HepG2 (cell line): Measurements from ENCODE around the gene UNC5C. TPM values are rescaled to one million over a fixed set of nuclear protein-coding genes. Genes with fewer than 3 reads are reported as not detected.

Source experiments
- CCAR2 ChIP-seq: fragments of 200-400 bp; formaldehyde crosslinking; optimal IDR thresholded peaks from 2 replicates; pipeline ENCODE3; 2018; ENCODE audit warnings: low read depth, mild to moderate bottlenecking, low read length, moderate library complexity
- DNMT3B ChIP-seq: conservative IDR thresholded peaks from 2 replicates; pipeline ENCODE4 v1.6.1; 2016; ENCODE audit warnings: missing biosample characterization, control low read depth
- KDM5A ChIP-seq: fragments of 200-600 bp; sonication (generic); IDR thresholded peaks from 2 replicates; pipeline ENCODE4 v1.7.0; 2018; ENCODE audit warnings: antibody characterized with exemption, mild to moderate bottlenecking, low read length, borderline replicate concordance
- MEF2D ChIP-seq: sonication (generic); formaldehyde crosslinking; IDR thresholded peaks from 2 replicates; pipeline ENCODE4 v1.5.1; 2020; ENCODE audit warnings: mild to moderate bottlenecking, missing genetic modification reagents
- PAXIP1 ChIP-seq: sonication (generic); formaldehyde crosslinking; conservative IDR thresholded peaks from 2 replicates; pipeline ENCODE4 v1.4.0; 2020; ENCODE audit warnings: mild to moderate bottlenecking, missing genetic modification reagents, moderate library complexity
- PHF20 ChIP-seq: sonication (generic); formaldehyde crosslinking; IDR thresholded peaks from 2 replicates; pipeline ENCODE4 v1.5.0; 2020; ENCODE audit warnings: mild to moderate bottlenecking, missing genetic modification reagents
- REPIN1 ChIP-seq: sonication (generic); formaldehyde crosslinking; IDR thresholded peaks from 2 replicates; pipeline ENCODE4 v1.8.0; 2022; ENCODE audit warnings: missing genetic modification reagents, low read depth, mild to moderate bottlenecking, borderline replicate concordance
- SATB2 ChIP-seq: sonication (generic); formaldehyde crosslinking; IDR thresholded peaks from 2 replicates; pipeline ENCODE4 v1.5.0; 2020; ENCODE audit warnings: missing genetic modification reagents
- USF2 ChIP-seq, 2 experiments: sonication (generic) in 1 of 2; formaldehyde crosslinking in 1 of 2; IDR thresholded peaks; 2 replicates each; pipeline versions ENCODE4 v1.5.1 to v1.6.1; 2011 to 2020; ENCODE audit warnings: borderline replicate concordance in 1 of 2, low read depth in 1 of 2, low read length in 1 of 2, mild to moderate bottlenecking in 1 of 2, missing genetic modification reagents in 1 of 2, moderate library complexity in 1 of 2
- ZNF260 ChIP-seq: sonication (generic); formaldehyde crosslinking; IDR thresholded peaks from 2 replicates; pipeline ENCODE4 v1.4.0; 2020; ENCODE audit warnings: missing genetic modification reagents, low read depth, mild to moderate bottlenecking, borderline replicate concordance
- ZNF383 ChIP-seq: sonication (generic); formaldehyde crosslinking; IDR thresholded peaks from 2 replicates; pipeline ENCODE4 v1.4.0; 2020; ENCODE audit warnings: missing genetic modification reagents, mild to moderate bottlenecking, borderline replicate concordance
- ZNF496 ChIP-seq: sonication (generic); formaldehyde crosslinking; IDR thresholded peaks from 2 replicates; pipeline ENCODE4 v1.8.1; 2023; ENCODE audit warnings: mild to moderate bottlenecking, moderate library complexity, missing genetic modification reagents; ENCODE audit not compliant: insufficient replicate concordance
- ZNF607 ChIP-seq: sonication (generic); formaldehyde crosslinking; IDR thresholded peaks from 2 replicates; pipeline ENCODE4 v1.5.1; 2020; ENCODE audit warnings: missing genetic modification reagents, mild to moderate bottlenecking, borderline replicate concordance
- ZNF709 ChIP-seq: sonication (generic); formaldehyde crosslinking; IDR thresholded peaks from 2 replicates; pipeline ENCODE4 v1.5.0; 2020; ENCODE audit warnings: mild to moderate bottlenecking, missing genetic modification reagents
- ZNF788 ChIP-seq: sonication (generic); formaldehyde crosslinking; IDR thresholded peaks from 2 replicates; pipeline ENCODE4 v1.5.0; 2020; ENCODE audit warnings: mild to moderate bottlenecking, missing genetic modification reagents, borderline replicate concordance
- ZNF790 ChIP-seq: sonication (generic); formaldehyde crosslinking; IDR thresholded peaks from 2 replicates; pipeline ENCODE4 v1.8.0; 2022; ENCODE audit warnings: missing genetic modification reagents, mild to moderate bottlenecking, borderline replicate concordance
- ZUFSP ChIP-seq: sonication (generic); formaldehyde crosslinking; IDR thresholded peaks from 2 replicates; pipeline ENCODE4 v1.9.0; 2021; ENCODE audit warnings: missing genetic modification reagents, mild to moderate bottlenecking, borderline replicate concordance
- polyA plus RNA-seq, 8 experiments: library from polyadenylated mRNA; depleted of rRNA in 3 of 8; stranded (reverse) in 7 of 8; unstranded in 1 of 8; fragments of >200 nt; fragmentation: Illumina TruSeq in 4 of 8; extraction: Trizol in 4 of 8; gene quantifications; 2 replicates each; pipeline versions ENCODE4 v1.2.1 to v1.2.3, GENCODE V29; 2011 to 2016; ENCODE audit warnings: low read depth in 4 of 8, missing spikeins in 1 of 8, mixed read lengths in 1 of 8; ENCODE audit not compliant: insufficient read depth in 1 of 8
- total RNA-seq, 5 experiments: library from RNA; depleted of rRNA; stranded (reverse); fragments of >200 nt; fragmentation: Illumina TruSeq; extraction: Trizol; gene quantifications; 2 replicates each; pipeline ENCODE4 v1.2.3, GENCODE V29; 2016; ENCODE audit warnings: low read depth in 1 of 5

UNC5C gene
- total and polyA plus RNA-seq, 2 of the 13 experiments (the other 11 are each of a cell fraction or from before 2014, with no cell fraction given), result not detected

- no peak for TF ChIP-seq ZUFSP (CRISPR knock-in tag)
- TF ChIP-seq ZNF709 (CRISPR knock-in tag), result no peak
- no peak for TF ChIP-seq CCAR2
- TF ChIP-seq ZNF383, result no peak
- TF ChIP-seq USF2 (IDR thresholded peaks at IDR 0.05; ENCODE audit: low read depth, low read length), result no peak
- TF ChIP-seq USF2 (CRISPR knock-in tag; IDR thresholded peaks at IDR 0.05; ENCODE audit: borderline replicate concordance), result no peak
- TF ChIP-seq ZNF788 (CRISPR knock-in tag), result no peak
- TF ChIP-seq ZNF496, result no peak
- no peak for TF ChIP-seq SATB2 (CRISPR knock-in tag)
- TF ChIP-seq MEF2D (CRISPR knock-in tag), result no peak
- no peak for TF ChIP-seq ZNF260
- no peak for TF ChIP-seq ZNF607 (CRISPR knock-in tag)
- TF ChIP-seq PAXIP1 (CRISPR knock-in tag), result no peak
- no peak for TF ChIP-seq PHF20 (CRISPR knock-in tag)
- TF ChIP-seq KDM5A, result no peak
- TF ChIP-seq REPIN1 (CRISPR knock-in tag), result no peak
- no peak for TF ChIP-seq ZNF790 (CRISPR knock-in tag)
- no peak for TF ChIP-seq DNMT3B (CRISPR knock-in tag)
Measured at GRCh38 chr4:95283320-95283719, 265.5 kb downstream of the UNC5C start (continued).
